Naive B cell (primary cell): ENCODE measurements around the gene SYT9. TPM values are rescaled to one million over a fixed set of nuclear protein-coding genes. Genes with fewer than 3 reads are reported as not detected.

ENCODE experiments used
- ATAC-seq, 2 donors: fragments of 150-1000 bp; cut with Tn5 transposase; 2 replicates each; pipeline ENCODE4 v1.10.0; 2021; ENCODE audit warnings: low read depth in 2 of 2, mild to moderate bottlenecking in 2 of 2, moderate library complexity in 2 of 2
- DNase-seq: peaks from one replicate; pipeline ENCODE4 v3.0.0; 2022
- H3K27ac Mint-ChIP-seq, 6 donors: one replicate each; pipeline ENCODE4 v1.8.0; 2020 to 2022; ENCODE audit warnings: mild to moderate bottlenecking in 6 of 6, mixed read lengths in 6 of 6, moderate library complexity in 5 of 6, inconsistent platforms in 2 of 6
- H3K27me3 Mint-ChIP-seq, 3 donors: one replicate each; pipeline ENCODE4 v1.8.0; 2021 to 2022; ENCODE audit warnings: mixed read lengths in 3 of 3, mild to moderate bottlenecking in 1 of 3
- H3K36me3 Mint-ChIP-seq, 2 donors: one replicate each; pipeline ENCODE4 v1.8.0; 2020 to 2022; ENCODE audit warnings: mixed read lengths in 2 of 2, inconsistent platforms in 1 of 2, mild to moderate bottlenecking in 1 of 2
- H3K4me1 Mint-ChIP-seq, 3 donors: one replicate each; pipeline ENCODE4 v1.8.0; 2020 to 2022; ENCODE audit warnings: mixed read lengths in 3 of 3, inconsistent platforms in 1 of 3, mild to moderate bottlenecking in 1 of 3, moderate library complexity in 1 of 3
- H3K4me3 Mint-ChIP-seq, 8 donors: one replicate each; pipeline ENCODE4 v1.8.0; 2020 to 2022; ENCODE audit warnings: mild to moderate bottlenecking in 8 of 8, mixed read lengths in 8 of 8, moderate library complexity in 8 of 8, inconsistent platforms in 2 of 8
- H3K9me3 Mint-ChIP-seq, 7 donors: one replicate each; pipeline ENCODE4 v1.8.0; 2020 to 2022; ENCODE audit warnings: mixed read lengths in 7 of 7, mild to moderate bottlenecking in 5 of 7, inconsistent platforms in 2 of 7, moderate library complexity in 1 of 7
- polyA plus RNA-seq, 6 donors: library from polyadenylated mRNA; unstranded; fragments of 300-500 nt; fragmentation: Illumina TruSeq; gene quantifications; one replicate each; pipeline ENCODE4 v1.2.3, GENCODE V29; 2021; ENCODE audit warnings: low read depth in 6 of 6

SYT9 gene
- polyA plus RNA-seq, 6 donors from 2014 or later, result not detected

DNA sequence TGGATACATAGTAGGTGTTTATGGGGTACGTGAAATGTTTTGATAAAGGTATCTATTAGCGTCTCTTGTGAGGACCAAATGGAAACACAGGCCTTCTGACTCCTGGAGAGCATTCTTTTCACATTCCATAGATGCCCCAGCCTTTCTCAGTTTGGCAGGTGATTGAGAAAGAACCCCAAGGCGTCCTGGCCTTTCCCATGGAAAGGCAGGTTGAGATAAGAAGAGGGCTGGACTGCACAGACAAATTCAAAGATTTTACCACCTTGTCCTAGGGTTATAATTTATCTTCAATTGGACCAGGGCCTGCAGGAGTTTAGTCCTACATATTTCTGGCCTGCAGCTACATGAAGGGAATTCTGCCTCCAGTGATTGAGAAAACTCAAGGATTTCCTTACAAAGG is 232.9 kb downstream of the SYT9 start:
- Mint-ChIP-seq H3K36me3 (peaks cover 0 to 8% of the 10 kb centered on the region in 2 donors), H3K27me3 (no peaks in the 10 kb centered on the region), H3K27ac (peak overlapping the region in 1 of 6 donors; percentile 8), H3K4me1 (peaks cover 0 to 5% (median 2%) of the 10 kb centered on the region in 3 donors), H3K9me3 (peaks cover 0 to 2% (median 0%) of the 10 kb centered on the region in 7 donors), H3K4me3 (no peak overlapping the region)
- DNase-seq (no peak), ATAC-seq (no peak)

DNA sequence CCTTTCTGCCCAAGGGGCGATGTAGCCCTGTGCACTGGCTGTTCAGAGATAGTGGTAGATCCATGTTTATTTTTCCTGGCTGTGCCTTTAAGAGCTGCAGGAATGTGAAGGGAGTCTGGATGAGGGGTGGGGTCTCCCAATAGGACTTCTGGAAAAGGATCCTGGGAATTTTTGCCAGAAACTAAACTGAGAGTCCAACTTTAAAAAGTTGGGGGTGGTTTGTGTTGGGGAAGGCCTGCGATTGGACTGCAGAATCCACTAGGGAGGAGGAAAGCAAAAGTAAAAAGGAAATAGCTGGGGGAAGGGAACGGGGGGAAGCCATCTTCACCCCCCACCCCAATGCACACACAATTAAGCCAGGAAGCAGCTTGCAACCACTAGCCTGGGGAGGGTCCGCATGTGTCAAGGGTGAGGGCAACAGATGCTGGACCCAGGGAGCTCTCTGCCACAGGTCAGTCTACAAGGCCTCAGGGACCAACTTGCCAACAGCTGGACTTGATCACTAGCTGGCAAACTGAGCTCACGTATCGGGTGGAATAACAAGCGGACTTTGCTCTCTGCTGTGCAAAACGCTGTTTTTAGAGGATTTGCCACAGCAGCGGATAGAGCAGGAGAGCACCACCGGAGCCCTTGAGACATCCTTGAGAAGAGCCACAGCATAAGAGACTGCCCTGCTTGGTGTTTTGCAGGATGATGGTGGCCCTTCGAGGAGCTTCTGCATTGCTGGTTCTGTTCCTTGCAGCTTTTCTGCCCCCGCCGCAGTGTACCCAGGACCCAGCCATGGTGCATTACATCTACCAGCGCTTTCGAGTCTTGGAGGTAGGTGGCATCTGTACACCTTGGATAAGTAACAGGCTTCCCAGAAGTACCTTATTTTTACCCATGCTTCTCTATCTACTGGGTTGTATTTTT is 233.7 kb downstream of the SYT9 start, which contains the start of gene OLFML1:
Gene OLFML1, plus strand, starts transcription at position 321 of the 912 bp plus-strand sequence. Its CDS starts 370 bp downstream, at position 691.
- peaks cover 0 to 5% (median 2%) of the 10 kb centered on the region in 3 donors for H3K4me1 Mint-ChIP-seq
- H3K9me3 Mint-ChIP-seq, result peaks cover 0 to 2% (median 0%) of the 10 kb centered on the region in 7 donors
- ATAC-seq, result no peak
- H3K27ac Mint-ChIP-seq, result peak within 1 kb of the TSS in 2 of 6 donors; percentile 19 to 48
- no peak for DNase-seq
- H3K27me3 Mint-ChIP-seq, result no peaks in the 10 kb centered on the region
- no peak within 1 kb of the TSS for H3K4me3 Mint-ChIP-seq
- H3K36me3 Mint-ChIP-seq, result peaks cover 0 to 8% of the 10 kb centered on the region in 2 donors

DNA sequence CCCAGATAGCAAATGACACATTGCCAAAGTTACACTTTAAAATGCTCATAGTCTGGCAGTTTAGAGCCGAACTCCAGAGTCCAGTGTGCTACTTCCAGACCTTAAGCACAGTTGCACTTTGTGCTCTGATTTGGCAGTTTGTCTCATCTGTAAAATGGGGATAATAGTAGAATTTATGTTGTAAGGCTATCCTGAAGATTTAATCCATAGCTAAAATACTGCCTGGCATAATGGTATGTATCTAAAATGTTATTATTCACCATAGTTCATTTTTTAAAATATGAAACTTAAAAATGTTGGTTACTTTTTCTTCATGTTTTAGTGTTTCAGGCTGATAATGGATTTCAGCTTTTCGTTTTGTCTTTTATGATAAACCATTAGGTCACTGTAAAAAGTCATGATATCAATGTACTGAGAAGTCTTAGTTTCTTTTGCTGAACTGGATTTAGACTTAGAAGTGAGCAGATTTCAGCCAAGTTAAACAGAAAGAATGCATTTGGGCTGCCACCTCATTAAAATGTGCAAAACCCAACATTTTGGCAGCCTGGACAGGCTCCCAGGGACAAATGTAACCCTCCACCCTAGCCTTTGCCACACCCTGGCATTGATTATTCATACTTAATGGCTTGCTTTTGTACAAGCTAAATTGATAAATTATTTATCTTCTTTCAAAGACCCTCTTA is 234.5 kb downstream of the SYT9 start:
- Mint-ChIP-seq H3K36me3 (peaks cover 0 to 8% of the 10 kb centered on the region in 2 donors), H3K27me3 (no peaks in the 10 kb centered on the region), H3K9me3 (peaks cover 0 to 2% (median 0%) of the 10 kb centered on the region in 7 donors), H3K4me3 (no peak overlapping the region), H3K4me1 (peaks cover 0 to 5% (median 2%) of the 10 kb centered on the region in 3 donors), H3K27ac (no peak overlapping the region)
- ATAC-seq (no peak), DNase-seq (no peak)

DNA sequence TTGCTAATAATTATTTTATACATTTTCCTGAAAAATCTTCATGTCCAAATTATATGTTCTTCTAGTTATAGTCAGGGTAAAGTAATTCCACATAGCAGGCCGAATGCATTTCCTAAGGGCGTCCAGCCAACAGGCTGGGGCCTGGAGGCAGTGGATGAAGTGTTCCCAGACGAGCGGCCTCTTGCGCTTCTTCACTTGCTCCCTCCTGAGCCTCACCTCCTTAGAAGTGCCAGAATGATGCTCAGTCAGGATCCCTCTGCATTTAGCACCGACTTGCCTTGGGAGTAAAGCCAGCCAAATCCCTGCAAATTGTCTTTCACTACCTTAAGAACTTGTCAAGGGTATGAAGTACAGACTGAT is 235.1 kb downstream of the SYT9 start:
- no peaks in the 10 kb centered on the region for H3K27me3 Mint-ChIP-seq
- ATAC-seq (no peak), DNase-seq (no peak)
- H3K36me3 Mint-ChIP-seq, result peaks cover 0 to 8% of the 10 kb centered on the region in 2 donors
- peak overlapping the region in 1 of 6 donors; percentile 32 for H3K27ac Mint-ChIP-seq
- peaks cover 0 to 2% (median 0%) of the 10 kb centered on the region in 7 donors for H3K9me3 Mint-ChIP-seq
- no peak overlapping the region for H3K4me3 Mint-ChIP-seq
- peaks cover 0 to 6% (median 5%) of the 10 kb centered on the region in 3 donors for H3K4me1 Mint-ChIP-seq

DNA sequence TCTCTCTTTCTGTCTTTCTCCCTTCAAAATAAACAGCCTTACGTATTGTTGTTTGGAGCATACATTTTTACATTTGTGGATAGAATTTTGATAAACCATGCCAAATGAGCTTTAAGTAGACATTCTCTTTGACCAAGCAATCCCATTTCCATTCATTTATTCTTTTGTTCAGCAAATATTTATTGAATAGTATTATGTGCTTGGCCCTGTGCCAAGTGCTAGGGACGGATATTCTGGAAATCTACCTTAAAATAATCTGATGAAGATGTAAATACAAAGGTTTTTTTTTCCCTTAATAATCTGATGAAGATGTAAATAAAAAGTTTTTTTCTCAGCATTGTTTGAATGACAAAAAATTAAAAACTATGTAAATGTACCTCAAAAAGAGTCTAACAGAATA is 235.7 kb downstream of the SYT9 start:
- H3K27ac Mint-ChIP-seq, result no peak overlapping the region
- H3K36me3 Mint-ChIP-seq, result peaks cover 0 to 8% of the 10 kb centered on the region in 2 donors
- peaks cover 0 to 12% (median 11%) of the 10 kb centered on the region in 3 donors for H3K4me1 Mint-ChIP-seq
- no peak overlapping the region for H3K4me3 Mint-ChIP-seq
- peaks cover 0 to 2% (median 0%) of the 10 kb centered on the region in 7 donors for H3K9me3 Mint-ChIP-seq
- H3K27me3 Mint-ChIP-seq, result no peaks in the 10 kb centered on the region
- DNase-seq, result no peak
- no peak for ATAC-seq

DNA sequence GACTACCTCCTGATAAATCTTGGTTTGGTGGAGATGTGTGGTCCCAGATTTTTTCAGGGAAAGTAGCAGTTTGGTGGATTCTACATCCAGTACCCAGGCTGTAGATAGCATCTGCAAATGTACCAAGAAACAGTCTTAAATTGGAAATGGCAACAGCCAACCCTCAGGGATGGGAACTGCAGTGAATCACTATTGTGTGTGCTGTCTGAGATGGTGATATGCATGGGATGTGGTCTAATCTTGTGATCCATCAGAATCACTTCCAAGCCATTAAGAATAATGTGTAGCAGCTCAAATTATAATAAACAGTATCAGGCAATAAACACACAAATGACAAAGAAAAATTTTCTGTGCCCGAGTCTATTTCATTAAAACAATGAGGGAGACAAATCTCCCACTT is 237.0 kb downstream of the SYT9 start:
- Mint-ChIP-seq H3K4me3 (no peak overlapping the region), H3K36me3 (peaks cover 0 to 8% of the 10 kb centered on the region in 2 donors), H3K27me3 (no peaks in the 10 kb centered on the region), H3K9me3 (peaks cover 0 to 2% (median 0%) of the 10 kb centered on the region in 7 donors), H3K4me1 (peaks cover 7 to 25% (median 24%) of the 10 kb centered on the region in 3 donors), H3K27ac (no peak overlapping the region)
- ATAC-seq (no peak), DNase-seq (no peak)

DNA sequence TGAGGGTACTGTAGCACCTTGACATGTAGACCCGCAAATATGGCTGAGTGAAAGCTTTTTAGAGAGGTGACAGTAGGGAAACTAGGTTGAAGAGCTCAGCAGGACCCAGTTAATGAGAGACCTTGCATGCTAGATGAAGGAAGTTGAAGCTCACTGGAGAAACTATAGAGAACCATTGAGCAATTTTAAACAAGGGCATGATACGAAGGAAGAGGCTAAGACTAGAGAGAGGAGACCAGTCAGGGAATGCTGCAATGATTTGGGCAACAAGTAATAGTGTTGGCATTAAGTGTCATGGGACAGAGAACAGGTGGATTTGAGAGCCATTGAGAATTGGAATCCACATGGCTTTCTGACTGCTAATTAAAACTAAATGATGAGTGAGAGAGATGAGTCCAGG is 237.7 kb downstream of the SYT9 start:
- no peak for DNase-seq
- H3K27ac Mint-ChIP-seq, result no peak overlapping the region
- peaks cover 0 to 2% (median 0%) of the 10 kb centered on the region in 7 donors for H3K9me3 Mint-ChIP-seq
- no peak overlapping the region for H3K4me3 Mint-ChIP-seq
- H3K36me3 Mint-ChIP-seq, result peaks cover 0 to 8% of the 10 kb centered on the region in 2 donors
- no peaks in the 10 kb centered on the region for H3K27me3 Mint-ChIP-seq
- H3K4me1 Mint-ChIP-seq, result peaks cover 14 to 31% (median 30%) of the 10 kb centered on the region in 3 donors
- no peak for ATAC-seq

DNA sequence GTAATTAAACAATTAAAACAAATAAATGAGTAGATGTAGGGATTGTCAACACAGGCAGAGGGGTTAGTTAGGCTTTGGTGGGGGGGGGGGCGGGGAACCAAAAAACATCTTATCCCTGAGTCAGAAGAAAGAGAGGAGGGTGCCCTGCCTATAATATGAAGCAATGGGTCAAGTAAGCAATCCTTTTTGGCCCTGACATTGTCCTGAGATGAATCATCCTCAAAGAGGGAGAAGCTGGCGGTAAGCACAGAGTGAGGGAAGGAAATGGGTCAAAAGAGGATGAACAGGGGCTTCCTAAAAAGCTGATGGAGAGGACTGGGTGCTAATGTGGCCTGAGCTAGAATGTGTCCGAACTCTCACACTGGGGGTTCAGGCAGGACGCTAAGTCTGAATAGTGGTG is 238.3 kb downstream of the SYT9 start:
- H3K4me3 Mint-ChIP-seq, result no peak overlapping the region
- no peaks in the 10 kb centered on the region for H3K27me3 Mint-ChIP-seq
- H3K9me3 Mint-ChIP-seq, result peaks cover 0 to 2% (median 0%) of the 10 kb centered on the region in 7 donors
- peaks cover 18 to 36% (median 36%) of the 10 kb centered on the region in 3 donors for H3K4me1 Mint-ChIP-seq
- DNase-seq (no peak), ATAC-seq (no peak)
- H3K36me3 Mint-ChIP-seq, result peaks cover 0 to 8% of the 10 kb centered on the region in 2 donors
- H3K27ac Mint-ChIP-seq, result no peak overlapping the region

DNA sequence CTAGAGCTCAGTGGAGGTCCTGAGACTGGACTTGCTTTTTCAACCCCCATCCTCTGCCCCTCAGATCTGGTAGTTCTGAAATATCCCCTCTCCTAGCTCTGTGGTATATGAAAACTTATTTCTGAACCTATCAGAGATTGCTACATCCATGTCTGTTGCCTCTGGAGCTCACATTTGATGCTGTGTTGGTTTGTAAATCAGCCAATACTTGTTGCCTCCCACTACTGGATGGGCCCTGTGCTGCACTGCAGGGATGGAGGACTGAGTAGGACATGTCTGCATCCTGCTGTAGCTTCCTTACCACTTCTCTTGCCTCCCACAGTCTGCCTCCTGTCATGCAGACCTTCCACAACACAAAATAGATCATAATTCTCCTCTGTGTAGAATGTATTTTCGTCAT is 238.8 kb downstream of the SYT9 start:
- H3K27ac Mint-ChIP-seq, result no peak overlapping the region
- no peak for ATAC-seq
- H3K27me3 Mint-ChIP-seq, result no peaks in the 10 kb centered on the region
- peaks cover 23 to 41% (median 37%) of the 10 kb centered on the region in 3 donors for H3K4me1 Mint-ChIP-seq
- H3K36me3 Mint-ChIP-seq, result peaks cover 0 to 8% of the 10 kb centered on the region in 2 donors
- peaks cover 0 to 2% (median 0%) of the 10 kb centered on the region in 7 donors for H3K9me3 Mint-ChIP-seq
- no peak overlapping the region for H3K4me3 Mint-ChIP-seq
- DNase-seq, result no peak

DNA sequence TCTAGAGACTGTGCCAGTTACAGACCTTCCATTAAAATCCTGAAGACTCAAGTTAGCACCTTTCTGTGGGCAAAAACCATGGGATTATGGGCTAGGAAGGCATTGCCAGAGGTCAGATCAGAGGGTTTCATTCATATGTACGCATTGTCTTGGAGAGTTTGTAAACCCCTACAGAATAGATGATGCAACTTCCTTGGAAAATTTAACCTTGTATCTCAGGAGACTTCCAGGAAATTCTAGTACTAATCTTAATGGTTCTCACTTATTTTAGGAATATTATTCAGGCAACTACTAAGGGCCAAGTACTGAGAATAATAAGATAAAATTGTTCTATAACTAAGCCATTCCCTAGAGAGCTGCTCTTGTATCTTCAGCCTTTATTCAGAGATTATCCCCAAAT is 240.5 kb downstream of the SYT9 start:
- Mint-ChIP-seq H3K36me3 (peaks cover 0 to 8% of the 10 kb centered on the region in 2 donors), H3K9me3 (peaks cover 0 to 3% (median 0%) of the 10 kb centered on the region in 7 donors), H3K4me1 (peaks cover 34 to 58% (median 49%) of the 10 kb centered on the region in 3 donors), H3K27me3 (no peaks in the 10 kb centered on the region), H3K4me3 (peak overlapping the region in 1 of 8 donors; percentile 59), H3K27ac (peak overlapping the region in 1 of 6 donors; percentile 28)
- DNase-seq (no peak), ATAC-seq (no peak)

DNA sequence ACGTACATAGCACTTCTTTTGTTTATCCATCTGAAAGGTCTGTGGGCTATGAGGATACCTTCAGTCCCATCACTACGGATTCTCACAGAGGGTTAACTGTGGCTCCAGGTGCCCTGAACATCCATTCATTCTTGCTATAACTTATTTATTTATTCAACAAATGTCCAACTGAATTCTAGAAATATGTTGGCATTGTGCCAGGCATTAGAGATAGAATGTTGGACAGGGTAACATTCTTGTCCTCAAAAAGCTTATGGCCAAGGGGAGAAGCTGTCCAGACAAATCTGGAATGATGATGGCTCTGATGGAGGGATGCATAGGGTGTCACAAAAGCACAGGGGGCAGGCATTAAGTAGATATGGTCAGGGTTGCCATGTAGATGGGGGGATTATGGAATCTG is 242.0 kb downstream of the SYT9 start:
- H3K36me3 Mint-ChIP-seq, result peaks cover 0 to 8% of the 10 kb centered on the region in 2 donors
- peak overlapping the region in 2 of 8 donors; percentile 13 to 35 for H3K4me3 Mint-ChIP-seq
- ATAC-seq, result no peak
- DNase-seq, result no peak
- H3K27ac Mint-ChIP-seq, result peak overlapping the region in 2 of 6 donors; percentile 21 to 33
- H3K27me3 Mint-ChIP-seq, result no peaks in the 10 kb centered on the region
- H3K9me3 Mint-ChIP-seq, result peaks cover 0 to 3% (median 0%) of the 10 kb centered on the region in 7 donors
- peaks cover 44 to 71% (median 63%) of the 10 kb centered on the region in 3 donors for H3K4me1 Mint-ChIP-seq

DNA sequence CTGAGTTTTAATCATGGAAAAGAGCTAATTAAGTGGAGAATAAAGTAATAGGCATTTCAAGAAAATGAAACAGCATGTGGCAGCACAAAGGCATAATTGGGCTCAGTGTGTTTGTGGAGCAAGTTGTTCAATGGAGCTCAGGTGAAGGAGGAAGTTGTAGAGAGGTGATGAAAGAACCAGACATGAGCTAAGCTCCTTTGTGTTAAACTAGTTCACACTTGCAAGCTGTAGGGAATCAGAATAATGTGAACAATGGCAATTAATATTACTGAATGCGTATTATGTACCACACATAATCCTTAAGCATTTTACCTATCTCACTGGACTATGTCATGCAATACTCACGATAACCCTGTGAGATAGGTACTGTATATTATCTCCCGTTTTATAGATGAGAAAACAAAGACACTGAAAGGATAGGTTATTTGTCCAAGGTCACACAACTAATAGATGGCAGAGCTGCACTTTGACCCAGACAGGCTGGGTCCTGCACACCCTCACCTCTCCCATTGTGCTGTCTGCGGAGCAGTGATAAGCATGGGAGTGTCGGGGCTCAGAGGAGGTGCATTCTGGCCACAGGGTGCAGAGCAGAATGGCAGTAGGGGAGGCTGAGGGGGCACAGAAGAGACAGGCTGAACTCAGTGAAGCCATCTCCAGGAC is 242.5 kb downstream of the SYT9 start:
- peaks cover 0 to 3% (median 0%) of the 10 kb centered on the region in 7 donors for H3K9me3 Mint-ChIP-seq
- H3K27ac Mint-ChIP-seq, result peak overlapping the region in 4 of 6 donors; percentile 21 to 72 (median 52)
- H3K4me3 Mint-ChIP-seq, result peak overlapping the region in 3 of 8 donors; percentile 2 to 35 (median 16)
- peaks cover 47 to 77% (median 68%) of the 10 kb centered on the region in 3 donors for H3K4me1 Mint-ChIP-seq
- no peaks in the 10 kb centered on the region for H3K27me3 Mint-ChIP-seq
- ATAC-seq (no peak), DNase-seq (no peak)
- peaks cover 0 to 5% of the 10 kb centered on the region in 2 donors for H3K36me3 Mint-ChIP-seq
